Body of pancreas (tissue), 4 donors: ENCODE measurements around the gene STX4. TPM values are rescaled to one million over a fixed set of nuclear protein-coding genes. Genes with fewer than 3 reads are reported as not detected.

Experiments
- ATAC-seq: fragments of 150-250 bp; one replicate; pipeline ENCODE4 v1.9.1; 2016
- DNase-seq, 4 donors: peaks; one replicate each; pipeline ENCODE4 v3.0.0-alpha.2; 2019
- H3K27ac ChIP-seq, 4 donors: fragments of 200-600 bp; sonication (generic); 1 replicate in 3 of 4; 2 replicates in 1 of 4; pipeline versions ENCODE4 v1.5.1 to v1.6.1; 2016 to 2019; ENCODE audit warnings: mild to moderate bottlenecking in 1 of 4, mixed read lengths in 1 of 4, moderate library complexity in 1 of 4
- H3K27me3 ChIP-seq, 2 donors: fragments of 200-600 bp; sonication (generic); one replicate each; pipeline ENCODE4 v1.6.0; 2016; ENCODE audit warnings: mild to moderate bottlenecking in 1 of 2
- H3K36me3 ChIP-seq, 2 donors: fragments of 200-600 bp; sonication (generic); replicated peaks in 1 of 2; 2 replicates each; pipeline ENCODE4 v1.5.1; 2016; ENCODE audit warnings: low read depth in 2 of 2; ENCODE audit not compliant: insufficient read depth in 1 of 2
- H3K4me1 ChIP-seq: fragments of 200-600 bp; sonication (generic); one replicate; pipeline ENCODE4 v1.6.0; 2016
- H3K4me3 ChIP-seq, 2 donors: fragments of 200-600 bp; sonication (generic); 1 replicate in 1 of 2; 2 replicates in 1 of 2; pipeline ENCODE4 v1.5.1; 2016 to 2019
- H3K9me3 ChIP-seq, 3 donors: fragments of 200-600 bp; sonication (generic); 1 replicate in 2 of 3; 2 replicates in 1 of 3; pipeline ENCODE4 v1.5.1; 2016
- POLR2A ChIP-seq, 3 donors: fragments of 450-650 bp; IDR thresholded peaks; one replicate each; pipeline ENCODE4 v1.6.1; 2016; ENCODE audit warnings: antibody characterized with exemption in 3 of 3, mild to moderate bottlenecking in 2 of 3
- WGBS, 2 donors: methylation state at CpG; one replicate each; pipeline ENCODE4 v1.1.5; 2017; 5-methylcytosine and 5-hydroxymethylcytosine counted together
- intact Hi-C: fragments of 100-400 bp; cut with DNase I; formaldehyde crosslinking; loops from one replicate; pipeline ENCODE4 v1.15.1; 2023
- total RNA-seq, 2 donors: library from RNA; depleted of rRNA; stranded (reverse); fragments of >200 nt; gene quantifications; one replicate each; pipeline ENCODE4 v1.1.0, GENCODE V29; 2016
- TF ChIP-seq, protein P1 (sequence below), 7 experiments: fragments of 450-650 bp in 4 of 7; fragments of 200-600 bp in 3 of 7; sonication (generic) in 3 of 7; IDR thresholded peaks; one replicate each; pipeline ENCODE4 v1.5.1; 2016 to 2019; ENCODE audit warnings: antibody characterized with exemption in 7 of 7

Gene STX4, protein sequence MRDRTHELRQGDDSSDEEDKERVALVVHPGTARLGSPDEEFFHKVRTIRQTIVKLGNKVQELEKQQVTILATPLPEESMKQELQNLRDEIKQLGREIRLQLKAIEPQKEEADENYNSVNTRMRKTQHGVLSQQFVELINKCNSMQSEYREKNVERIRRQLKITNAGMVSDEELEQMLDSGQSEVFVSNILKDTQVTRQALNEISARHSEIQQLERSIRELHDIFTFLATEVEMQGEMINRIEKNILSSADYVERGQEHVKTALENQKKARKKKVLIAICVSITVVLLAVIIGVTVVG
- total RNA-seq: 10 to 100 TPM; 25.9 to 38.6 TPM

DNA sequence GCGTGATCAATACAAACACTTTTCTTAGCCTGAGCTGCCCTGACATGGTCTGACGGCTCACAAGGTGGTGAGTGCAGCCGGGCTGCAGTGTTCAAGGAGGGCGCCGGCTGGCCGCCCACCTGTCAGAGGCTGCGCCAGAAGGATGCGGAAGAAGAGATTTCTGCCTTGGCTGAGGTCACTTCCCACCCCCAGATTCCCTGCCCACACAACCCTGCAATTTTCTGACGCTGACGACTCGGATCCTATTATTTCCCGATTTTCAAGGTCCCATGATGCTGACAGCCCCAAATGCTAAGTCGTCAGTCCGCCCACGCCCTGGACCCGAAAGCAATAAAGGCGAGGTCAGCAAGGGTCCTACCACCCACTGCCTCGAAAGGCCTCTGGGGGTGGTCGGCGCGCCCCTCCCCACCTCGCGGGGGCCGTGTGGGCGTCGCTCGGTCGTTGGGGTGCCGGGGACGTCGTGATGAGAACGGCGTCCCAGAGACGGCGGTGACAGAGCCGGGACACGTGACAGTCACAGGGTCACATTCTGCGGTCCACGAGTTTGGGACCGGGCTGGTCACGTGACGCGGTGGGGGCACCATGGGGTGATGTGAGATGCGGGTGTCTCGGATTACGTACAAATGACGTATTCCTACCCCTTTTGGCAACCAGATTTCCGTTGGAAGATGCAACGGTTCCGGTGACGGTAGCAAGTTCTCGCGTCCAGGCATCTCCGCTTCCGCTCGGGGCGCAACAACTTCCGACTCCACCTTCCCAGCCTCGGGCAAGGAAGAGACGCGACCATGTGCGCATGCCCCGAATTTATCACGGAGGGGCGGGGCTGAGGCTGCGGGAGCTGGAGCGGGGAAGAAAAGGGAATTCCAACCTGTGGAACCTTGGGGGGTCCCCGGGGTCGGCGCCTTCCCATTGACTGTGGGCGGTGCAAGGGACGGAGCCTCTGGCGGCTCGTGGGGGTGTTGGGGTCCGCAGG lies at the start of gene STX4:
STX4 (plus strand) TSS at position 823 of the 973 bp plus-strand sequence. CDS start 248 bp downstream, outside the sequence.
- Histone ChIP-seq H3K4me3 (peak within 1 kb of the TSS; percentile 54 to 84), H3K4me1 (peaks cover 15% of the 10 kb centered on the region), H3K27me3 (no peaks in the 10 kb centered on the region), H3K36me3 (peaks cover 0 to 4% of the 10 kb centered on the region in 2 donors), H3K9me3 (no peaks in the 10 kb centered on the region), H3K27ac (peak within 1 kb of the TSS; percentile 76 to 94 (median 90))
- intact Hi-C loops: no loop called here
- DNase-seq (peak; percentile 98), ATAC-seq (peak; percentile 92)
- TF ChIP-seq POLR2A (IDR thresholded peaks at IDR 0.05): peak in 2 of 3 donors; percentile 51 to 54
- TF ChIP-seq, protein P1, sequence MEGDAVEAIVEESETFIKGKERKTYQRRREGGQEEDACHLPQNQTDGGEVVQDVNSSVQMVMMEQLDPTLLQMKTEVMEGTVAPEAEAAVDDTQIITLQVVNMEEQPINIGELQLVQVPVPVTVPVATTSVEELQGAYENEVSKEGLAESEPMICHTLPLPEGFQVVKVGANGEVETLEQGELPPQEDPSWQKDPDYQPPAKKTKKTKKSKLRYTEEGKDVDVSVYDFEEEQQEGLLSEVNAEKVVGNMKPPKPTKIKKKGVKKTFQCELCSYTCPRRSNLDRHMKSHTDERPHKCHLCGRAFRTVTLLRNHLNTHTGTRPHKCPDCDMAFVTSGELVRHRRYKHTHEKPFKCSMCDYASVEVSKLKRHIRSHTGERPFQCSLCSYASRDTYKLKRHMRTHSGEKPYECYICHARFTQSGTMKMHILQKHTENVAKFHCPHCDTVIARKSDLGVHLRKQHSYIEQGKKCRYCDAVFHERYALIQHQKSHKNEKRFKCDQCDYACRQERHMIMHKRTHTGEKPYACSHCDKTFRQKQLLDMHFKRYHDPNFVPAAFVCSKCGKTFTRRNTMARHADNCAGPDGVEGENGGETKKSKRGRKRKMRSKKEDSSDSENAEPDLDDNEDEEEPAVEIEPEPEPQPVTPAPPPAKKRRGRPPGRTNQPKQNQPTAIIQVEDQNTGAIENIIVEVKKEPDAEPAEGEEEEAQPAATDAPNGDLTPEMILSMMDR (IDR thresholded peaks at IDR 0.05): peak in 2 of 7 experiments; percentile 16 to 26
- 0 to 1% methylated on average over 40 to 75 of the region's 75 CpGs for WGBS, 2 donors

GRCh38 chr16:30983898-30984610 lies 49.3 kb upstream of the STX4 start:
- H3K4me3 ChIP-seq: no peak overlapping the region
- intact Hi-C loops: loop anchor here (5.0 to 10.0 kb wide), 3 partner anchors 161 to 881 kb away; no protein-coding TSS in a partner anchor
- H3K27ac ChIP-seq: peak overlapping the region in 2 of 4 donors; percentile 90 to 92
- no peak for TF ChIP-seq POLR2A (IDR thresholded peaks at IDR 0.05)
- TF ChIP-seq, protein P1 (IDR thresholded peaks at IDR 0.05): no peak
- 77 to 86% methylated on average over 12 to 13 of the region's 14 CpGs for WGBS, 2 donors
- peaks cover 10 to 18% of the 10 kb centered on the region in 2 donors for H3K36me3 ChIP-seq
- H3K27me3 ChIP-seq: no peaks in the 10 kb centered on the region
- no peaks in the 10 kb centered on the region for H3K9me3 ChIP-seq
- DNase-seq: no peak
- peaks cover 17% of the 10 kb centered on the region for H3K4me1 ChIP-seq
- ATAC-seq: no peak

GRCh38 chr16:30984669-30985400 lies 48.5 kb upstream of the STX4 start, which contains the start of gene HSD3B7:
Gene HSD3B7, plus strand, starts transcription at chr16:30985207. Its CDS starts 452 bp downstream, at chr16:30985659.
- H3K9me3 ChIP-seq: no peaks in the 10 kb centered on the region
- TF ChIP-seq, protein P1 (IDR thresholded peaks at IDR 0.05): peak; percentile 83 to 96 (median 90)
- TF ChIP-seq POLR2A (IDR thresholded peaks at IDR 0.05): peak in 2 of 3 donors; percentile 66 to 74
- 22 to 24% methylated on average over 13 to 23 of the region's 24 CpGs for WGBS, 2 donors
- intact Hi-C loops: loop anchor here (5.0 to 10.0 kb wide), 3 partner anchors 160 to 880 kb away; no protein-coding TSS in a partner anchor
- peaks cover 17% of the 10 kb centered on the region for H3K4me1 ChIP-seq
- ATAC-seq: peak; percentile 90
- no peaks in the 10 kb centered on the region for H3K27me3 ChIP-seq
- DNase-seq: peak; percentile 90 to 93 (median 91)
- peak within 1 kb of the TSS; percentile 77 to 93 (median 91) for H3K27ac ChIP-seq
- H3K4me3 ChIP-seq: peak within 1 kb of the TSS in 1 of 2 donors; percentile 30
- peaks cover 10 to 12% of the 10 kb centered on the region in 2 donors for H3K36me3 ChIP-seq
